Measurements from ENCODE around the gene FOXO1.
A peak's percentile ranks its signal among the peaks of the same experiment; 100 is the strongest.

Gene FOXO1

DNA sequence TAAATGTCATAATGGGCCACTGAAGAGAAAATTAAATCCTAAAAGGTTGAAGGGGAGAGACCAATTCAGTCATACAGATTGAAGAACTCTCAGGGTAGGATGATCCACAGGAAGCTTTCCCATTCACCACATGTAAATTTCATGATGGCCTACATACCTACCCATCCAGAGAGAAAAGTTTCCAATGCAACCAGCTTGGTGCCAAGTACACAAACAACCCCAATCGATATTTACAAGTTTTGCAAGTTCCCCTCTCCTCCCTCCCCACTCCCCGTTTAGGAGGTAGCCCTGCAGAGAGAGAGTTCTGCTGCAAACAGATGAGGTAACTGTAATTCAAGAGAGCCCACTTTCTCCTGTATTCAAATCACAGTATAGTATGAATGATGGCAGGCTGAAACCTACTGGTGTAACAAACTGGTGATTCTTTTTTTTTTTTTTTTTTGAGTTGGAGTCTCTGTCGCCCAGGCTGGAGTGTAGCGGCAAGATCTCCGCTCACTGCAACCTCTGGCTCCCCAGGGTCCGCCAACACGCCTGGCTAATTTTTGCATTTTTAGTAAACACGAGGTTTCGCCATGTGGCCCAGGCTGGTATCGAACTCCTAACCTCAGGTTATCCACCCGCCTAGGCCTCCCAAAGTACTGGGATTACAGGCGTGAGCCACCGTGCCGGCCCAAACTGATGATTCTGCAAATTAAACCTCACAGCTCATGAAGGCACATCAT lies 14.4 kb downstream of the FOXO1 start:
- TF ChIP-seq, protein P1, sequence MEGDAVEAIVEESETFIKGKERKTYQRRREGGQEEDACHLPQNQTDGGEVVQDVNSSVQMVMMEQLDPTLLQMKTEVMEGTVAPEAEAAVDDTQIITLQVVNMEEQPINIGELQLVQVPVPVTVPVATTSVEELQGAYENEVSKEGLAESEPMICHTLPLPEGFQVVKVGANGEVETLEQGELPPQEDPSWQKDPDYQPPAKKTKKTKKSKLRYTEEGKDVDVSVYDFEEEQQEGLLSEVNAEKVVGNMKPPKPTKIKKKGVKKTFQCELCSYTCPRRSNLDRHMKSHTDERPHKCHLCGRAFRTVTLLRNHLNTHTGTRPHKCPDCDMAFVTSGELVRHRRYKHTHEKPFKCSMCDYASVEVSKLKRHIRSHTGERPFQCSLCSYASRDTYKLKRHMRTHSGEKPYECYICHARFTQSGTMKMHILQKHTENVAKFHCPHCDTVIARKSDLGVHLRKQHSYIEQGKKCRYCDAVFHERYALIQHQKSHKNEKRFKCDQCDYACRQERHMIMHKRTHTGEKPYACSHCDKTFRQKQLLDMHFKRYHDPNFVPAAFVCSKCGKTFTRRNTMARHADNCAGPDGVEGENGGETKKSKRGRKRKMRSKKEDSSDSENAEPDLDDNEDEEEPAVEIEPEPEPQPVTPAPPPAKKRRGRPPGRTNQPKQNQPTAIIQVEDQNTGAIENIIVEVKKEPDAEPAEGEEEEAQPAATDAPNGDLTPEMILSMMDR (IDR thresholded peaks at IDR 0.05; ENCODE audit: low read depth, low read length, poor library complexity, severe bottlenecking) = no peak
- no peak for TF ChIP-seq EZH2phosphoT487 (IDR thresholded peaks at IDR 0.05; ENCODE audit: borderline replicate concordance, low read length)
- Histone ChIP-seq H3K9me2 (replicated peaks; ENCODE audit: control insufficient read depth, low read length) (no peaks in the 10 kb centered on the region), H3K27me3 (ENCODE audit: control insufficient read depth, low read length) (no peaks in the 10 kb centered on the region), H3K4me3 (ENCODE audit: low read length) (peak overlapping the region; percentile 77), H3K79me2 (ENCODE audit: control insufficient read depth, low read length) (peaks cover 100% of the 10 kb centered on the region), H3K9me3 (ENCODE audit: control insufficient read depth, insufficient read depth, low read length) (no peaks in the 10 kb centered on the region), H3K27ac (ENCODE audit: low read depth, low read length) (peak overlapping the region; percentile 87), H4K20me1 (ENCODE audit: control insufficient read depth, insufficient read depth, low read depth, low read length) (peaks cover 47% of the 10 kb centered on the region), H3K4me1 (ENCODE audit: control insufficient read depth, low read length) (peaks cover 100% of the 10 kb centered on the region), H3F3A (ENCODE audit: control insufficient read depth, insufficient read depth) (peaks cover 28% of the 10 kb centered on the region), H3K4me2 (ENCODE audit: low read length) (peak overlapping the region; percentile 91), H3K36me3 (ENCODE audit: control insufficient read depth, low read length) (peaks cover 34% of the 10 kb centered on the region)

- Histone ChIP-seq H3K27me3 (ENCODE audit: control insufficient read depth, low read length) (no peaks in the 10 kb centered on the region), H3F3A (ENCODE audit: control insufficient read depth, insufficient read depth) (peaks cover 11% of the 10 kb centered on the region), H3K4me1 (ENCODE audit: control insufficient read depth, low read length) (peaks cover 100% of the 10 kb centered on the region), H3K4me3 (ENCODE audit: low read length) (peak overlapping the region; percentile 6; the same call in 1 of the 2 replicates), H3K9me3 (ENCODE audit: control insufficient read depth, insufficient read depth, low read length) (no peaks in the 10 kb centered on the region), H3K79me2 (ENCODE audit: control insufficient read depth, low read length) (peaks cover 100% of the 10 kb centered on the region), H3K36me3 (ENCODE audit: control insufficient read depth, low read length) (peaks cover 57% of the 10 kb centered on the region), H4K20me1 (ENCODE audit: control insufficient read depth, insufficient read depth, low read depth, low read length) (peaks cover 57% of the 10 kb centered on the region), H3K9me2 (replicated peaks; ENCODE audit: control insufficient read depth, low read length) (no peaks in the 10 kb centered on the region), H3K4me2 (ENCODE audit: low read length) (peak overlapping the region; percentile 44), H3K27ac (ENCODE audit: low read depth, low read length) (no peak overlapping the region; the same call in 1 of the 2 replicates)
- TF ChIP-seq, protein P1 (IDR thresholded peaks at IDR 0.05; ENCODE audit: low read depth, low read length, poor library complexity, severe bottlenecking) = no peak
- no peak for TF ChIP-seq EZH2phosphoT487 (IDR thresholded peaks at IDR 0.05; ENCODE audit: borderline replicate concordance, low read length)
Measured at GRCh38 chr13:40648841-40649240, 17.6 kb downstream of the FOXO1 start.

- Histone ChIP-seq H3K36me3 (ENCODE audit: control insufficient read depth, low read length) (peaks cover 62% of the 10 kb centered on the region), H3K4me3 (ENCODE audit: low read length) (peak overlapping the region; percentile 15; the same call in 1 of the 2 replicates), H3K9me2 (replicated peaks; ENCODE audit: control insufficient read depth, low read length) (no peaks in the 10 kb centered on the region), H3F3A (ENCODE audit: control insufficient read depth, insufficient read depth) (peaks cover 3% of the 10 kb centered on the region; the same call in 1 of the 2 replicates), H3K27ac (ENCODE audit: low read depth, low read length) (no peak overlapping the region), H3K9me3 (ENCODE audit: control insufficient read depth, insufficient read depth, low read length) (no peaks in the 10 kb centered on the region), H4K20me1 (ENCODE audit: control insufficient read depth, insufficient read depth, low read depth, low read length) (peaks cover 56% of the 10 kb centered on the region), H3K4me1 (ENCODE audit: control insufficient read depth, low read length) (peaks cover 94% of the 10 kb centered on the region), H3K4me2 (ENCODE audit: low read length) (peak overlapping the region; percentile 44), H3K79me2 (ENCODE audit: control insufficient read depth, low read length) (peaks cover 100% of the 10 kb centered on the region), H3K27me3 (ENCODE audit: control insufficient read depth, low read length) (no peaks in the 10 kb centered on the region)
- TF ChIP-seq, protein P1 (IDR thresholded peaks at IDR 0.05; ENCODE audit: low read depth, low read length, poor library complexity, severe bottlenecking) = no peak
- no peak for TF ChIP-seq EZH2phosphoT487 (IDR thresholded peaks at IDR 0.05; ENCODE audit: borderline replicate concordance, low read length)
Measured at GRCh38 chr13:40648040-40648439, 18.4 kb downstream of the FOXO1 start.
